Peyer's patch (tissue), 4 donors: ENCODE measurements around the gene PLXNA1.

ENCODE experiments used
- CTCF ChIP-seq, 6 experiments: fragments of 450-650 bp in 4 of 6; fragments of 200-600 bp in 2 of 6; sonication (generic) in 1 of 6; IDR thresholded peaks; one replicate each; pipeline ENCODE4 v1.5.1; 2017 to 2019; ENCODE audit warnings: antibody characterized with exemption in 6 of 6, mild to moderate bottlenecking in 3 of 6, moderate library complexity in 1 of 6
- POLR2A ChIP-seq, 2 donors: fragments of 450-650 bp; IDR thresholded peaks; one replicate each; pipeline ENCODE4 v1.5.1; 2017; ENCODE audit warnings: antibody characterized with exemption in 2 of 2, mild to moderate bottlenecking in 2 of 2, moderate library complexity in 2 of 2

GRCh38 chr3:127013758-127014535, 31.0 kb downstream of the PLXNA1 start:
- TF ChIP-seq CTCF (IDR thresholded peaks at IDR 0.05), result no peak
- TF ChIP-seq POLR2A (IDR thresholded peaks at IDR 0.05), result no peak
